DMS53 treated with DMSO at 0.1 percent for 48 hours (cell line): ENCODE data around the gene LCTL.
A peak's percentile ranks its signal among the peaks of the same experiment; 100 is the strongest.
"Not testable (repeated sequence)": the region's sequence is repeated elsewhere in the genome, so short reads cannot be mapped to it uniquely, and the experiment has no call there.

Experiments
- DNase-seq: peaks from one replicate; lab custom pipeline; 2025; ENCODE audit not compliant: unreplicated experiment; lab: John Stamatoyannopoulos, UW

The LCTL gene

DNA sequence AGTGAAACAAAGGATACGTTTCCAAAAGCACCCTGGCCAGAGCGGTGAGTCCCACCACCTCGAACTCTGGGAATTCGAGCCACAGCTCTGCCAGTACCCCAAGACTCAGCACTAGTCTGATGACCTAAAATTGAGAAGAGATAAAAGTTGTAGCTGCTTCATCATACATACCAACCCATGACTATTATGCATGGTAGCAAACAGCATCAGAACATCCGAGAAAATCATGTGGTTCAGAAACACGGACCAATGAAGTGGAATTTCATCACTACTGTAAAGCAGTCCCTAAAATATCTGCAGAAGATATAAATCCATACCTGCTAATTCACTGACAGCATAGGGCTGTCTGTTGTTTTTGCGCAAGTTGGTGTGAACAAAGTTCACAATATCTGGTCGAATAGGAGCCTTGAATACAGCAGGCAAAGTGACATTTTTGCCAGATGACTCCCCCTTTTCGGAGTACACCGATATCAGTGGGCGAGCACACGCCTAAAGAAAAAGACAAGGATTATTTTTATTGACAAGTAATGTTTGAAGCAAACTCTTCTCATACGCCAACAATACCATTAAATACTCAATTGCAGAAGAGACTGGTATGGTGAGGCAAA is 62.7 kb downstream of the LCTL start:
- DNase-seq: not testable (repeated sequence)

DNA sequence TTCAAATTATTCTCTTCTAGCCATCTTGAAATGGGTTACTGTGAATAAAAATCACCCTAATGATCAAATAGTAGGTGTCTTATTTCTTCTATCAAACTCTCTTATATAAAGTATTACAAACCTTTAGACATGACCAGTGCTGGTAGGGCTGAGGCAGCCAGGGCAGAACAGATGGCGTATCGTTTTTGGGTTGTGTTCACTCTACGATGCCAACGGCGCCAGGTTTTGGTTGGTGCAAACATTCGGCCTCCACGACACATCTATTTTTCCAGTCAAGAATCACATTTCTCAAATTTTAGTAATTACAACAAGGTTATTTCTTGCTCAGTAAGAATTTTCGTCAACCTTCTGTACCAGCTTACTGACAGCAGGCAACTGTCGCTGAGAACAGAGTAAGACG is 63.3 kb downstream of the LCTL start:
- DNase-seq: no peak

DNA sequence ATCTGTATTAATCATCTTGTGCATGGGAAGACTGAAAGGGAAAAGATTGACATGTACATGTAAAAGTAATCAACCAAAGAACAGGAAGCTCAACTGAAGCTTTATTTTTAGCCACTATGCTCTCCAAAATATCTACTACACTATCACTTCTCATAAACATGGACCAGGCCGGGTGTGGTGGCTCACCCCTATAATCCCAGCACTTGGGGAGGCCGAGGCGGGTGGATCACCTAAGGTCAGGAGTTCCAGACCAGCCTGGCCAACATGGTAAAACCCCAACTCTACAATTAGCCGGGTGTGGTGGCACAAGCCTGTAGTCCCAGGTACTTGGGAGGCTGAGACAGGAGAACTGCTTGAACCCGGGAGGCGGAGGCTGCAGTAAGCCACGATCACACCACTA is 65.5 kb downstream of the LCTL start:
- DNase-seq: not testable (repeated sequence)

DNA sequence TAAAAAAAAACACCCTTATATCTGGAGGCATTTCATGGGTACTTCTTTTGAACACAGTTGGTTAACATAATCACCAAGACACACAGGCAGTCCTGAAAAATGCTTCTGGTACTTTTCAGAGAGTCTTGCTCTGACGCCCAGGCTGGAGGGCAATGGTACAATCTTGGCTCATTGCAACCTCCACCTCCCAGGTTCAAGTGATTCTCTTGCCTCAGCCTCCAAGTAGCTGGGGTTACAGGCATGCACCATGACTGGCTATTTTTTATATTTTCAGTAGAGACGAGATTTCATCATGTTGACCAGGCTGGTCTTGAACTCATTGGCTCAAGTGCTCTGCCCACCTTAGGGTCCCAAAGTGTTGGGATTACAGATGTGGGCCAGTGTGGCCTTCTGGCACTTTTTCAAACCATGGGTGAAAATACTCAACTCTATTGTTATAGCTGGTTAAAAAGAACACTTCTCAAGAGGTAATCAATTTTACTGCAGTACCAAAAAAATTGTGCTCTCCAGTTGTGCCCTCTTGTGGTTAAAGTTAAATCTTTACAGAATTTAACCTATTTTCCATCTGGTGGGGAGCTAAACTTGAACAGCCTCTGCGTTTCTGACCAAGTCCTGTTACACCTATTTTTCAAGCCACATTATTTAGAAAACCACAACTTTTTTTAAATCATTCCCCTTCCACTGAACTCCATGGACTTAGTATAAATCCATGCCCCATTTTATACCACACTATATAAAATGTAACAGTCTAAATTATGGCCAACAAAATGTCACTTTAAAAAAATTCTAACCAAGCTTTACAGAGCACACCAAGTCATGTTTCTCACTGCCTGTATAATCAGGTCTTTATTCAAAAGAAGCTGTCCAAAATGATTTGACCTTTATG is 67.1 kb downstream of the LCTL start:
- peak; percentile 23 for DNase-seq
